Measurements from ENCODE around the gene CD59.

Gene CD59

GRCh38 chr11:33736148-33736812 lies at the start of gene CD59:
Gene CD59 (minus strand): TSS chr11:33736423. CDS start chr11:33722445, 13,978 bp downstream.
- in situ Hi-C loops (cut with MboI; ENCODE audit: low sequenced_read_pairs) = no loop called here
- H3K4me1 ChIP-seq = peaks cover 11% of the 10 kb centered on the region
- DNase-seq (ENCODE audit: low spot score in 2 of 2) = peak; percentile 89 to 98
- H3K36me3 ChIP-seq (replicated peaks) = peaks cover 8% of the 10 kb centered on the region
- peak within 1 kb of the TSS; percentile 81 for H3K4me3 ChIP-seq
- no peaks in the 10 kb centered on the region for H3K27me3 ChIP-seq (ENCODE audit: low read depth)
- no peaks in the 10 kb centered on the region for H3K9me3 ChIP-seq

- no peaks in the 10 kb centered on the region for H3K4me1 ChIP-seq
- H3K9me3 ChIP-seq = no peaks in the 10 kb centered on the region
- H3K4me3 ChIP-seq = no peak overlapping the region
- no peaks in the 10 kb centered on the region for H3K36me3 ChIP-seq (replicated peaks)
- DNase-seq (ENCODE audit: low spot score in 2 of 2) = no peak
- in situ Hi-C loops (cut with MboI; ENCODE audit: low sequenced_read_pairs) = no loop called here
- peaks cover 25% of the 10 kb centered on the region for H3K27me3 ChIP-seq (ENCODE audit: low read depth)
Observed at GRCh38 chr11:33785609-33786008, 49.4 kb upstream of the CD59 start.

- no peaks in the 10 kb centered on the region for H3K9me3 ChIP-seq
- no peak overlapping the region for H3K4me3 ChIP-seq
- H3K27me3 ChIP-seq (ENCODE audit: low read depth) = peaks cover 2% of the 10 kb centered on the region; the same call in 1 of the 2 replicates
- peaks cover 2% of the 10 kb centered on the region for H3K4me1 ChIP-seq
- no peaks in the 10 kb centered on the region for H3K36me3 ChIP-seq (replicated peaks)
- in situ Hi-C loops (cut with MboI; ENCODE audit: low sequenced_read_pairs) = no loop called here
- no peak for DNase-seq (ENCODE audit: low spot score in 2 of 2)
Observed at GRCh38 chr11:33779849-33780528, 43.8 kb upstream of the CD59 start.

- no peak overlapping the region for H3K4me3 ChIP-seq
- in situ Hi-C loops (cut with MboI; ENCODE audit: low sequenced_read_pairs) = no loop called here
- H3K9me3 ChIP-seq = no peaks in the 10 kb centered on the region
- peak; percentile 23 to 47 for DNase-seq (ENCODE audit: low spot score in 2 of 2)
- H3K27me3 ChIP-seq (ENCODE audit: low read depth) = peaks cover 2% of the 10 kb centered on the region; the same call in 1 of the 2 replicates
- H3K4me1 ChIP-seq = peaks cover 3% of the 10 kb centered on the region
- H3K36me3 ChIP-seq (replicated peaks) = no peaks in the 10 kb centered on the region
Observed at GRCh38 chr11:33778675-33779074, 42.5 kb upstream of the CD59 start.

- H3K27me3 ChIP-seq (ENCODE audit: low read depth) = no peaks in the 10 kb centered on the region
- DNase-seq (ENCODE audit: low spot score in 2 of 2) = no peak
- in situ Hi-C loops (cut with MboI; ENCODE audit: low sequenced_read_pairs) = no loop called here
- no peaks in the 10 kb centered on the region for H3K9me3 ChIP-seq
- H3K36me3 ChIP-seq (replicated peaks) = no peaks in the 10 kb centered on the region
- peaks cover 8% of the 10 kb centered on the region for H3K4me1 ChIP-seq
- no peak overlapping the region for H3K4me3 ChIP-seq
Observed at GRCh38 chr11:33777906-33778305, 41.7 kb upstream of the CD59 start.

GRCh38 chr11:33775832-33776470 lies 39.7 kb upstream of the CD59 start:
- Histone ChIP-seq H3K4me1 (peaks cover 8% of the 10 kb centered on the region), H3K27me3 (ENCODE audit: low read depth) (no peaks in the 10 kb centered on the region), H3K4me3 (no peak overlapping the region), H3K36me3 (replicated peaks) (no peaks in the 10 kb centered on the region), H3K9me3 (no peaks in the 10 kb centered on the region)
- DNase-seq (ENCODE audit: low spot score in 2 of 2) = no peak
- in situ Hi-C loops (cut with MboI; ENCODE audit: low sequenced_read_pairs) = no loop called here

- Histone ChIP-seq H3K9me3 (no peaks in the 10 kb centered on the region), H3K4me1 (peaks cover 8% of the 10 kb centered on the region), H3K36me3 (replicated peaks) (no peaks in the 10 kb centered on the region), H3K27me3 (ENCODE audit: low read depth) (no peaks in the 10 kb centered on the region), H3K4me3 (no peak overlapping the region)
- DNase-seq (ENCODE audit: low spot score in 2 of 2) = no peak
- in situ Hi-C loops (cut with MboI; ENCODE audit: low sequenced_read_pairs) = no loop called here
Observed at GRCh38 chr11:33775467-33775807, 39.2 kb upstream of the CD59 start.

GRCh38 chr11:33774736-33775466 lies 38.7 kb upstream of the CD59 start:
- no peaks in the 10 kb centered on the region for H3K9me3 ChIP-seq
- peaks cover 8% of the 10 kb centered on the region for H3K4me1 ChIP-seq
- in situ Hi-C loops (cut with MboI; ENCODE audit: low sequenced_read_pairs) = no loop called here
- no peaks in the 10 kb centered on the region for H3K27me3 ChIP-seq (ENCODE audit: low read depth)
- peak in 1 of 2 experiments; percentile 34 for DNase-seq (ENCODE audit: low spot score in 2 of 2)
- no peaks in the 10 kb centered on the region for H3K36me3 ChIP-seq (replicated peaks)
- H3K4me3 ChIP-seq = peak overlapping the region; percentile 76

GRCh38 chr11:33773987-33774735 lies 37.9 kb upstream of the CD59 start, which contains the start of gene FBXO3:
Gene FBXO3 (minus strand): TSS chr11:33774520. CDS start chr11:33774497, 23 bp downstream.
- Histone ChIP-seq H3K4me1 (peaks cover 8% of the 10 kb centered on the region), H3K36me3 (replicated peaks) (no peaks in the 10 kb centered on the region; the same call in 1 of the 2 replicates), H3K4me3 (peak within 1 kb of the TSS; percentile 76), H3K27me3 (ENCODE audit: low read depth) (no peaks in the 10 kb centered on the region), H3K9me3 (no peaks in the 10 kb centered on the region)
- in situ Hi-C loops (cut with MboI; ENCODE audit: low sequenced_read_pairs) = no loop called here
- peak; percentile 84 to 93 for DNase-seq (ENCODE audit: low spot score in 2 of 2)

GRCh38 chr11:33773404-33773986 lies 37.3 kb upstream of the CD59 start:
- no peaks in the 10 kb centered on the region for H3K27me3 ChIP-seq (ENCODE audit: low read depth)
- peaks cover 3% of the 10 kb centered on the region for H3K36me3 ChIP-seq (replicated peaks)
- in situ Hi-C loops (cut with MboI; ENCODE audit: low sequenced_read_pairs) = no loop called here
- no peaks in the 10 kb centered on the region for H3K9me3 ChIP-seq
- peak in 1 of 2 experiments; percentile 16 for DNase-seq (ENCODE audit: low spot score in 2 of 2)
- peaks cover 8% of the 10 kb centered on the region for H3K4me1 ChIP-seq
- H3K4me3 ChIP-seq = peak overlapping the region; percentile 76

GRCh38 chr11:33772870-33773269 lies 36.6 kb upstream of the CD59 start:
- in situ Hi-C loops (cut with MboI; ENCODE audit: low sequenced_read_pairs) = no loop called here
- H3K4me1 ChIP-seq = peaks cover 8% of the 10 kb centered on the region
- DNase-seq (ENCODE audit: low spot score in 2 of 2) = no peak
- H3K4me3 ChIP-seq = peak overlapping the region; percentile 76; the same call in 1 of the 2 replicates
- H3K27me3 ChIP-seq (ENCODE audit: low read depth) = no peaks in the 10 kb centered on the region
- peaks cover 8% of the 10 kb centered on the region for H3K36me3 ChIP-seq (replicated peaks)
- H3K9me3 ChIP-seq = no peaks in the 10 kb centered on the region

- Histone ChIP-seq H3K4me3 (no peak overlapping the region), H3K9me3 (no peaks in the 10 kb centered on the region), H3K4me1 (peaks cover 8% of the 10 kb centered on the region), H3K36me3 (replicated peaks) (peaks cover 14% of the 10 kb centered on the region), H3K27me3 (ENCODE audit: low read depth) (no peaks in the 10 kb centered on the region)
- no peak for DNase-seq (ENCODE audit: low spot score in 2 of 2)
- in situ Hi-C loops (cut with MboI; ENCODE audit: low sequenced_read_pairs) = no loop called here
Observed at GRCh38 chr11:33772300-33772699, 36.1 kb upstream of the CD59 start.

GRCh38 chr11:33770236-33770635 lies 34.0 kb upstream of the CD59 start:
- no peaks in the 10 kb centered on the region for H3K27me3 ChIP-seq (ENCODE audit: low read depth)
- H3K36me3 ChIP-seq (replicated peaks) = peaks cover 17% of the 10 kb centered on the region
- H3K4me3 ChIP-seq = no peak overlapping the region
- H3K9me3 ChIP-seq = no peaks in the 10 kb centered on the region
- DNase-seq (ENCODE audit: low spot score in 2 of 2) = no peak
- H3K4me1 ChIP-seq = peaks cover 8% of the 10 kb centered on the region
- in situ Hi-C loops (cut with MboI; ENCODE audit: low sequenced_read_pairs) = no loop called here
